IMR-90 (cell line): ENCODE results near the gene PDCL2. TPM values are rescaled to one million over a fixed set of nuclear protein-coding genes. Genes with fewer than 3 reads are reported as not detected.

Source experiments
- ATAC-seq: fragments of 200-7000 bp; cut with Tn5 transposase; 2 replicates; pipeline ENCODE4 v1.9.1; 2020; ENCODE audit warnings: low read depth, mild to moderate bottlenecking, moderate library complexity
- BruUV-seq: library from RNA; stranded (reverse); fragments of 400-500 nt; replicated peaks from 2 replicates; lab custom pipeline; 2021; lab: Mats Ljungman, UMichigan
- CTCF ChIA-PET: fragments of 300-600 bp; formaldehyde crosslinking; extraction: SDS; loops from one replicate; lab custom pipeline; 2021; ENCODE audit warnings: antibody characterized with exemption; lab: Yijun Ruan, JAX
- POLR2A ChIA-PET: fragments of 300-600 bp; sonication (Branson Sonifier 250); formaldehyde crosslinking; loops from one replicate; lab custom pipeline; 2022; ENCODE audit warnings: antibody characterized with exemption; ENCODE audit not compliant: unreplicated experiment; lab: Charles Lee
- DNase-seq: peaks from one replicate; pipeline ENCODE4 v3.0.0; 2013
- H2AFZ ChIP-seq: replicated peaks from 2 replicates; pipeline ENCODE3; 2013; ENCODE audit warnings: low read length, mild to moderate bottlenecking; ENCODE audit not compliant: poor library complexity
- H2AK5ac ChIP-seq: 2 replicates; pipeline ENCODE4 v1.6.1; 2013; ENCODE audit warnings: low read depth, low read length, inconsistent platforms
- H2AK9ac ChIP-seq: replicated peaks from 2 replicates; pipeline ENCODE3; 2013; ENCODE audit warnings: mild to moderate bottlenecking, low read depth, low read length, moderate library complexity; ENCODE audit not compliant: poor library complexity
- H2BK120ac ChIP-seq: 2 replicates; pipeline ENCODE4 v1.6.1; 2013; ENCODE audit warnings: low read depth, low read length, inconsistent platforms
- H2BK15ac ChIP-seq: 3 replicates; pipeline ENCODE4 v1.6.1; 2013; ENCODE audit warnings: low read depth, low read length, inconsistent platforms
- H2BK20ac ChIP-seq: 2 replicates; pipeline ENCODE4 v1.6.1; 2013; ENCODE audit warnings: low read depth, mild to moderate bottlenecking, inconsistent platforms, low read length, moderate library complexity
- H2BK5ac ChIP-seq: 2 replicates; pipeline ENCODE4 v1.6.1; 2013; ENCODE audit warnings: mild to moderate bottlenecking, low read depth, low read length, inconsistent platforms; ENCODE audit not compliant: poor library complexity, severe bottlenecking
- H3K14ac ChIP-seq: replicated peaks from 2 replicates; pipeline ENCODE4 v1.6.1; 2013; ENCODE audit warnings: low read depth, low read length, inconsistent platforms
- H3K18ac ChIP-seq: 2 replicates; pipeline ENCODE4 v1.6.1; 2013; ENCODE audit warnings: low read depth, low read length, control low read depth
- H3K23ac ChIP-seq: 2 replicates; pipeline ENCODE4 v1.6.1; 2013; ENCODE audit warnings: low read depth, low read length, inconsistent platforms
- H3K27ac ChIP-seq: 2 replicates; pipeline ENCODE4 v1.5.1; 2013; ENCODE audit warnings: mild to moderate bottlenecking, control low read depth, low read length; ENCODE audit not compliant: insufficient read depth
- H3K27me3 ChIP-seq: 2 replicates; pipeline ENCODE4 v1.6.1; 2013; ENCODE audit warnings: low read length; ENCODE audit not compliant: control insufficient read depth, insufficient read depth
- H3K36me3 ChIP-seq: 2 replicates; pipeline ENCODE4 v1.6.1; 2013; ENCODE audit warnings: low read length, mixed read lengths; ENCODE audit not compliant: control insufficient read depth, insufficient read depth
- H3K4ac ChIP-seq: 2 replicates; pipeline ENCODE4 v1.6.1; 2013; ENCODE audit warnings: low read depth, low read length, inconsistent platforms
- H3K4me1 ChIP-seq: 2 replicates; pipeline ENCODE4 v1.6.1; 2013; ENCODE audit warnings: low read length, mixed read lengths; ENCODE audit not compliant: control insufficient read depth, insufficient read depth
- H3K4me2 ChIP-seq: 2 replicates; pipeline ENCODE4 v1.6.1; 2013; ENCODE audit warnings: low read depth, mild to moderate bottlenecking, control low read depth, low read length, moderate library complexity
- H3K4me3 ChIP-seq: 2 replicates; pipeline ENCODE4 v1.5.1; 2013; ENCODE audit warnings: low read depth, mild to moderate bottlenecking, control low read depth, low read length, moderate library complexity; ENCODE audit not compliant: insufficient read depth
- H3K56ac ChIP-seq: 2 replicates; pipeline ENCODE4 v1.6.1; 2013; ENCODE audit warnings: low read length, inconsistent platforms; ENCODE audit not compliant: insufficient read depth; ENCODE audit errors: extremely low read depth
- H3K79me1 ChIP-seq, 2 experiments: 2 replicates each; pipeline ENCODE4 v1.6.1; 2013; ENCODE audit warnings: low read length in 2 of 2, inconsistent platforms in 1 of 2, low read depth in 1 of 2
- H3K9ac ChIP-seq: 2 replicates; pipeline ENCODE4 v1.6.1; 2013; ENCODE audit warnings: low read depth, low read length, control low read depth
- H3K9me1 ChIP-seq: 2 replicates; pipeline ENCODE4 v1.6.1; 2013; ENCODE audit warnings: low read length, inconsistent platforms; ENCODE audit not compliant: insufficient read depth
- H3K9me3 ChIP-seq: 2 replicates; pipeline ENCODE4 v1.6.1; 2013; ENCODE audit warnings: low read length; ENCODE audit not compliant: control insufficient read depth, insufficient read depth
- H4K20me1 ChIP-seq: 2 replicates; pipeline ENCODE4 v1.6.1; 2013; ENCODE audit warnings: low read length, inconsistent platforms; ENCODE audit not compliant: insufficient read depth
- H4K5ac ChIP-seq: 2 replicates; pipeline ENCODE4 v1.6.1; 2013; ENCODE audit warnings: mild to moderate bottlenecking, low read depth, low read length, control low read depth
- H4K8ac ChIP-seq, 2 experiments: 2 replicates each; pipeline ENCODE4 v1.6.1; 2013; ENCODE audit warnings: low read depth in 2 of 2, low read length in 2 of 2, control low read depth in 1 of 2, inconsistent platforms in 1 of 2
- H4K91ac ChIP-seq: 2 replicates; pipeline ENCODE4 v1.6.1; 2013; ENCODE audit warnings: low read depth, low read length, inconsistent platforms; ENCODE audit not compliant: insufficient read depth
- CEBPB ChIP-seq: IDR thresholded peaks from 2 replicates; pipeline ENCODE4 v1.6.1; 2012; ENCODE audit warnings: low read depth, low read length, improper control_type of control experiment
- MAZ ChIP-seq: IDR thresholded peaks from 2 replicates; pipeline ENCODE4 v1.6.1; 2012; ENCODE audit warnings: low read depth, mild to moderate bottlenecking, low read length, improper control_type of control experiment, moderate library complexity, borderline replicate concordance
- USF2 ChIP-seq: fragments of 150-350 bp; IDR thresholded peaks from 2 replicates; pipeline ENCODE4 v1.6.1; 2017; ENCODE audit warnings: mild to moderate bottlenecking, antibody characterized with exemption, low read length, low read depth
- WGBS, 2 experiments: methylation state at CpG; one replicate each; pipeline versions ENCODE4 v1.1.5 to v1.1.7; 2013; ENCODE audit warnings: missing lambda C conversion rate in 2 of 2; ENCODE audit not compliant: insufficient read length in 1 of 2; ENCODE audit errors: extremely low coverage in 2 of 2; 5-methylcytosine and 5-hydroxymethylcytosine counted together
- dilution Hi-C: fragments of 300-500 bp; cut with HindIII; formaldehyde crosslinking; loops from one replicate; pipeline ENCODE4 v1.14.3; 2018; ENCODE audit warnings: low sequenced_read_pairs; ENCODE audit not compliant: unreplicated experiment
- in situ Hi-C: fragments of 300-500 bp; cut with MboI; formaldehyde crosslinking; loops from 3 replicates; pipeline ENCODE4 v1.14.3; 2019; ENCODE audit warnings: low sequenced_read_pairs, inconsistent platforms, mixed read lengths
- intact Hi-C: fragments of 100-400 bp; cut with micrococcal nuclease; formaldehyde crosslinking; loops from 2 replicates; pipeline ENCODE4 v1.10.0; 2022
- polyA plus RNA-seq, 3 experiments: library from polyadenylated mRNA; depleted of rRNA; stranded (reverse); fragments of >200 nt; gene quantifications; 2 replicates each; pipeline ENCODE4 v1.2.3, GENCODE V29; 2012; ENCODE audit warnings: low replicate concordance in 1 of 3
- total RNA-seq: library from RNA; depleted of rRNA; stranded (reverse); fragments of >200 nt; gene quantifications from 2 replicates; pipeline ENCODE4 v1.2.3, GENCODE V29; 2012

Gene PDCL2
- total and polyA plus RNA-seq, 2 of the 4 experiments (the other 2 are of a cell fraction): not detected

DNA sequence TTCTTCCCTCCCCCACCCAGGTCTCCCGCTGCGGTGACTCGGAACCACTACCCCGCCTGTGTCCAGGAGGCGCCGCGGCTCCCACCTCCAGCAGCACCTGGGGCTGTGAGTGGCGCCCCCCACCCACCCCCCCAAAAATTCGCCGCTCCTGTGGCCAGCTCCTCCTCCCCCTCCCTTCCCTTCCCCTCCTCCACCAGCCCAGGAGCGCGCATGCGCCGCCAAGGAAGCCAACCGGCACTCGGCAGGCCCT is 45.6 kb downstream of the PDCL2 start:
- Histone ChIP-seq H3K4ac (peak overlapping the region; percentile 93), H3K27me3 (no peaks in the 10 kb centered on the region), H4K5ac (no peak overlapping the region), H3K4me2 (no peak overlapping the region), H3K23ac (no peak overlapping the region), H2AFZ (peak overlapping the region; percentile 87), H3K36me3 (no peaks in the 10 kb centered on the region), H3K18ac (no peak overlapping the region; the same call in 1 of the 2 replicates), H3K9ac (peak overlapping the region; percentile 64), H3K4me1 (peaks cover 5% of the 10 kb centered on the region; the same call in 1 of the 2 replicates), H4K20me1 (peaks cover 6% of the 10 kb centered on the region; the same call in 1 of the 2 replicates), H2BK20ac (no peak overlapping the region), H3K9me1 (peaks cover 4% of the 10 kb centered on the region), H4K8ac (peak overlapping the region; percentile 39 to 60; a peak in 3 of 4 replicates), H3K14ac (no peak overlapping the region), H3K79me1 (peaks cover 4 to 18% of the 10 kb centered on the region in 2 experiments), H3K56ac (peak overlapping the region; percentile 37), H3K4me3 (peak overlapping the region; percentile 62), H3K9me3 (no peaks in the 10 kb centered on the region), H2AK5ac (no peak overlapping the region; the same call in 1 of the 2 replicates), H4K91ac (peak overlapping the region; percentile 20; the same call in 1 of the 2 replicates), H2BK15ac (no peak overlapping the region), H3K27ac (peak overlapping the region; percentile 75), H2BK5ac (peak overlapping the region; percentile 68), H2BK120ac (peak overlapping the region; percentile 44), H2AK9ac (peak overlapping the region; percentile 85)
- TF ChIP-seq MAZ (peak; percentile 46; the same call in 1 of the 2 replicates), CEBPB (no peak), USF2 (no peak)
- 0% methylated on average over 2 of the region's 16 CpGs; no CpG with 5 or more reads in 1 of the 2 experiments for WGBS, 2 experiments
- DNase-seq: no peak
- intact Hi-C loops: loop anchor here (1.0 to 10.0 kb wide), 4 partner anchors 52 to 200 kb away; partner anchors contain the start of gene SRD5A3
- BruUV-seq: no TSS peak
- peak; percentile 74 for ATAC-seq
- in situ Hi-C loops: loop anchor here (5.0 to 25.0 kb wide), 2 partner anchors 99 to 1259 kb away; no protein-coding TSS in a partner anchor
- dilution Hi-C loops: no loop called here
- CTCF ChIA-PET: interaction anchor here (1.7 kb wide), 1 partner anchor 11 kb away, joined by 6 read pairs; no protein-coding TSS in a partner anchor
- POLR2A ChIA-PET: interaction anchor here (0.6 kb wide), 1 partner anchor 320 kb away, joined by 6 read pairs; no protein-coding TSS in a partner anchor
